ENCODE results near the gene KLK7.

- TF ChIP-seq ARNT (IDR thresholded peaks at IDR 0.05) (no peak), TARDBP (IDR thresholded peaks at IDR 0.05) (no peak)
These were observed 44.2 kb upstream of the KLK7 start for GRCh38 chr19:51027873-51028272.
